ENCODE measurements around the gene HPN. TPM values are rescaled to one million over a fixed set of nuclear protein-coding genes. Genes with fewer than 3 reads are reported as not detected.

Gene HPN
- total and polyA plus RNA-seq, 2 donors (not counting 3 experiments of a cell fraction or from before 2014, with no cell fraction given) = 0.10 TPM; not detected in 1

DNA sequence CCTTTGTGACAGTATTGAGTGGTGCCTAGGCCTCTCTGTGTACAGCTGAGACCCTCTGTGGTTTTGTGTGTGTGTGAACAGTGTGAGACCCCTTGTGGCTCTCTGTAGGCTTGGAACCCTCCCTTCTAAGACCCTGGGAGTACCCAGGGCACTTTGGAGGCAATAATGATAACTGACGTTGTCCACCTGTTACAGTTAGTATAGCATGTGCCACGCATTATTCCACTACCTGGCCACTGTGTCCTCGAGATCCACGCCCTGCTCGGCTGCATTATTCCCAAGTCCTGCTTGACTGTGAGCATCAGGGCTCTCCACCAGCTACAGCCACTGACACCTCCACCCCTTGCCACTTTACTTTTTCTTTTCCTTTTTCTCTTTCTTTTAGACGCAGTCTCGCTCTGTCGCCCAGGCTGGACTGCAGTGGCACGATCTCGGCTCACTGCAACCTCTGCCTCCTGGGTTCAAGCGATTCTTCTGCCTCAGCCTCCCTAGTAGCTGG is 39.4 kb upstream of the HPN start:
- BruUV-seq (replicated peaks) = TSS peak; percentile 13
- Histone ChIP-seq H3K4me3 (replicated peaks in 1 of 3; ENCODE audit: insufficient read depth in 1 of 3, low read depth in 1 of 3, low read length in 3 of 3) (no peak overlapping the region), H3K27me3 (ENCODE audit: control insufficient read depth in 2 of 2, insufficient read depth in 2 of 2, low read length in 2 of 2) (no peaks in the 10 kb centered on the region), H3K9me3 (replicated peaks; ENCODE audit: control insufficient read depth, insufficient read depth, low read length) (no peaks in the 10 kb centered on the region), H3K9me1 (replicated peaks; ENCODE audit: control insufficient read depth, extremely low read depth, insufficient read depth, low read length) (no peaks in the 10 kb centered on the region), H3K36me3 (ENCODE audit: control insufficient read depth in 2 of 2, extremely low read depth in 1 of 2, insufficient read depth in 2 of 2, low read length in 2 of 2) (peaks cover 4% of the 10 kb centered on the region in 2 experiments), H3K4me1 (ENCODE audit: control insufficient read depth, extremely low read depth, insufficient read depth, low read length) (peaks cover 71% of the 10 kb centered on the region), H3K9ac (replicated peaks; ENCODE audit: extremely low read depth, insufficient read depth, low read length) (no peak overlapping the region), H2AFZ (ENCODE audit: low read depth, low read length) (no peak overlapping the region), H3K4me2 (ENCODE audit: insufficient read depth, low read length) (peak overlapping the region; percentile 88), H3K27ac (ENCODE audit: insufficient read depth, low read depth, low read length) (no peak overlapping the region), H4K20me1 (replicated peaks; ENCODE audit: control insufficient read depth, extremely low read depth, insufficient read depth, low read length) (no peaks in the 10 kb centered on the region), H3K79me2 (ENCODE audit: control insufficient read depth, insufficient read depth, low read length) (peaks cover 51% of the 10 kb centered on the region)
- no peak for FAIRE-seq
- intact Hi-C loops (cut with micrococcal nuclease) (loop anchor here (10.0 kb wide), 1 partner anchor 77 kb away; the partner anchor contains the start of gene ZNF30), dilution Hi-C loops (cut with MboI; ENCODE audit: extremely low pct_ligation_motif_present, low sequenced_read_pairs) (no loop called here)
- POLR2A ChIA-PET = interaction anchor here (1.2 kb wide), 1 partner anchor 17 kb away, joined by 3 read pairs; no protein-coding TSS in a partner anchor
- CTCF ChIA-PET = interaction anchor here (1.2 to 4.4 kb wide), 4 partner anchors 11 to 35 kb away, joined by 3 to 40 read pairs (median 10); no protein-coding TSS in a partner anchor
- TF ChIP-seq EZH2 (IDR thresholded peaks at IDR 0.05; ENCODE audit: borderline replicate concordance, low read depth, low read length, severe bottlenecking) = no peak
- no peak for TF ChIP-seq GATA2 (IDR thresholded peaks at IDR 0.05; ENCODE audit: insufficient read depth, insufficient read length, low read depth, low read length)
- no peak for DNase-seq (ENCODE audit: low read depth, low spot score)

DNA sequence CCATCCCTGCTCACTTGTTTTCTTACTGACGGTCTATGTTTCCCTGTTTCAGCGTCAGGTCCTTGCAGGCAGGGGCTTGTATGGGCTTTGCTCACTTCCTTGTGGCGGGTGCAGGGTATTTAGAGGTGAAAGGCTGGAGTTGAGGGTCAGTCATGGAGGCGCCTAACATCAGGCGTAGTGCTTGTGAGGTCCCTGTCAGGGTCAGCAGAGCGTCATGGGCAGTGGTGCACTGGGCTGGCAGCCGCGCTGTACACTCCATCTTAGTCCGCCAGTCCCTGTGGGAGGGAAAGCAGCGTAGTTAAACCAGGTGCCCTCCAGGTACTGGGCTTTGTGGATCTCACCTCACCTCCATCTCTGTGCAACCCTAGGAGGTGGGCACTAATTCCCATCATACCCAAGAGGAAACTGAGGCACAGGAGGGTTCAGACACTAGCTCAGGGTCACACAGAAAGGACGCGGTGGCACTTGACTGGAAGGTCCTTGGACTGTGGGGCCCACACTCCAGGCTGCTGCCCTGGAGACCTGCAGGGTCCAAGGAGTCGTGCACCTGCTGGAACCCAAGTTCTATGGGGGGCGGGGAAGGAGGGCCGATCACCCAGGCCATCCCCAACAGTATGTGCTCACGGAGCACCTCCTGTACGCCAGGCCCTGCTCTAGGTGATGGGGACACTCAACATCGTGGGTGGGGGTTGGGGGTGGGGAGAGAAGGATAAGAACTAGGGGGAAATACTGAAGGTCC is 36.8 kb upstream of the HPN start:
- Histone ChIP-seq H4K20me1 (replicated peaks; ENCODE audit: control insufficient read depth, extremely low read depth, insufficient read depth, low read length) (no peaks in the 10 kb centered on the region), H3K4me1 (ENCODE audit: control insufficient read depth, extremely low read depth, insufficient read depth, low read length) (peaks cover 50% of the 10 kb centered on the region), H3K9ac (replicated peaks; ENCODE audit: extremely low read depth, insufficient read depth, low read length) (no peak overlapping the region), H3K9me3 (replicated peaks; ENCODE audit: control insufficient read depth, insufficient read depth, low read length) (no peaks in the 10 kb centered on the region), H3K36me3 (ENCODE audit: control insufficient read depth in 2 of 2, extremely low read depth in 1 of 2, insufficient read depth in 2 of 2, low read length in 2 of 2) (peaks cover 9 to 10% of the 10 kb centered on the region in 2 experiments), H3K79me2 (ENCODE audit: control insufficient read depth, insufficient read depth, low read length) (peaks cover 54% of the 10 kb centered on the region), H2AFZ (ENCODE audit: low read depth, low read length) (no peak overlapping the region), H3K27me3 (ENCODE audit: control insufficient read depth in 2 of 2, insufficient read depth in 2 of 2, low read length in 2 of 2) (no peaks in the 10 kb centered on the region), H3K27ac (ENCODE audit: insufficient read depth, low read depth, low read length) (no peak overlapping the region), H3K4me2 (ENCODE audit: insufficient read depth, low read length) (no peak overlapping the region), H3K4me3 (replicated peaks in 1 of 3; ENCODE audit: insufficient read depth in 1 of 3, low read depth in 1 of 3, low read length in 3 of 3) (no peak overlapping the region), H3K9me1 (replicated peaks; ENCODE audit: control insufficient read depth, extremely low read depth, insufficient read depth, low read length) (no peaks in the 10 kb centered on the region)
- TF ChIP-seq MYC (IDR thresholded peaks at IDR 0.05; ENCODE audit: low read depth, low read length) (no peak), GATA2 (IDR thresholded peaks at IDR 0.05; ENCODE audit: insufficient read depth, insufficient read length, low read depth, low read length) (no peak), FOS (IDR thresholded peaks at IDR 0.05; ENCODE audit: borderline replicate concordance, insufficient read depth, low read length) (no peak), POLR2A (IDR thresholded peaks at IDR 0.05; ENCODE audit: low read depth, low read length) (no peak), JUN (IDR thresholded peaks at IDR 0.05; ENCODE audit: borderline replicate concordance, insufficient read depth, insufficient read length, low read depth) (no peak), EZH2 (IDR thresholded peaks at IDR 0.05; ENCODE audit: borderline replicate concordance, low read depth, low read length, severe bottlenecking) (no peak), POLR2AphosphoS5 (IDR thresholded peaks at IDR 0.05; ENCODE audit: insufficient read depth, low read depth, low read length) (no peak)
- TF ChIP-seq, protein P1, sequence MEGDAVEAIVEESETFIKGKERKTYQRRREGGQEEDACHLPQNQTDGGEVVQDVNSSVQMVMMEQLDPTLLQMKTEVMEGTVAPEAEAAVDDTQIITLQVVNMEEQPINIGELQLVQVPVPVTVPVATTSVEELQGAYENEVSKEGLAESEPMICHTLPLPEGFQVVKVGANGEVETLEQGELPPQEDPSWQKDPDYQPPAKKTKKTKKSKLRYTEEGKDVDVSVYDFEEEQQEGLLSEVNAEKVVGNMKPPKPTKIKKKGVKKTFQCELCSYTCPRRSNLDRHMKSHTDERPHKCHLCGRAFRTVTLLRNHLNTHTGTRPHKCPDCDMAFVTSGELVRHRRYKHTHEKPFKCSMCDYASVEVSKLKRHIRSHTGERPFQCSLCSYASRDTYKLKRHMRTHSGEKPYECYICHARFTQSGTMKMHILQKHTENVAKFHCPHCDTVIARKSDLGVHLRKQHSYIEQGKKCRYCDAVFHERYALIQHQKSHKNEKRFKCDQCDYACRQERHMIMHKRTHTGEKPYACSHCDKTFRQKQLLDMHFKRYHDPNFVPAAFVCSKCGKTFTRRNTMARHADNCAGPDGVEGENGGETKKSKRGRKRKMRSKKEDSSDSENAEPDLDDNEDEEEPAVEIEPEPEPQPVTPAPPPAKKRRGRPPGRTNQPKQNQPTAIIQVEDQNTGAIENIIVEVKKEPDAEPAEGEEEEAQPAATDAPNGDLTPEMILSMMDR (IDR thresholded peaks at IDR 0.05; ENCODE audit: extremely low read depth in 1 of 2, insufficient read depth in 1 of 2, low read depth in 1 of 2, low read length in 2 of 2) = no peak
- TF ChIP-seq, protein P2, sequence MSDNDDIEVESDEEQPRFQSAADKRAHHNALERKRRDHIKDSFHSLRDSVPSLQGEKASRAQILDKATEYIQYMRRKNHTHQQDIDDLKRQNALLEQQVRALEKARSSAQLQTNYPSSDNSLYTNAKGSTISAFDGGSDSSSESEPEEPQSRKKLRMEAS (IDR thresholded peaks at IDR 0.05; ENCODE audit: insufficient read depth, insufficient read length) = no peak
- BruUV-seq (replicated peaks) = no TSS peak
- intact Hi-C loops (cut with micrococcal nuclease) = loop anchor here (10.0 kb wide), 1 partner anchor 80 kb away; the partner anchor contains the start of gene ZNF30
- ChIA-PET POLR2A (no interaction called here), CTCF (no interaction called here)
- dilution Hi-C loops (cut with MboI; ENCODE audit: extremely low pct_ligation_motif_present, low sequenced_read_pairs) = no loop called here
- no peak for FAIRE-seq
- DNase-seq (ENCODE audit: low read depth, low spot score) = no peak
